OCI-LY3 (cell line): ENCODE measurements around the gene AFDN.

Experiments used
- EZH2phosphoT487 ChIP-seq: fragments of 200-600 bp; shearing (Covaris generic); IDR thresholded peaks from 2 replicates; pipeline ENCODE4 v1.6.1; 2018; ENCODE audit warnings: antibody characterized with exemption, mixed run types, low read depth
- TF ChIP-seq, protein P1 (sequence below): fragments of 200-600, 300-600 bp; sonication (generic); IDR thresholded peaks from 2 replicates; pipeline ENCODE4 v1.5.1; 2014; ENCODE audit warnings: antibody characterized with exemption, low read length, low read depth

DNA sequence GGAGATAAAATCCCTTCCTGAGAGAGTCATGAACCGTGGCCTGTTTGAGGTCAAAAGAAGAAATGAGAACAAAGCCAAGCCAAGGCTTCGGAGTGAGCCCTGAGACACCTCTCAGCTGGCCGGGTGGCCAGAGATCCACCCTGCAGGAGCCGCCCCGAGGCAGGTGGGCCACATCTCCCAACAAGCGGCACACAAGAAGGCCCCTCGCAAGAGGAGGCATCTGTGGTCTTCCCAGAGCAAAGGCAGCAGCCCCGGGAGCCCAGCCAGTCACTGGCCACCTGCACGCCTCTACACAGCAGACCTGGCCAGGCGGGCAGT, 30.9 kb upstream of the AFDN start:
- TF ChIP-seq, protein P1, sequence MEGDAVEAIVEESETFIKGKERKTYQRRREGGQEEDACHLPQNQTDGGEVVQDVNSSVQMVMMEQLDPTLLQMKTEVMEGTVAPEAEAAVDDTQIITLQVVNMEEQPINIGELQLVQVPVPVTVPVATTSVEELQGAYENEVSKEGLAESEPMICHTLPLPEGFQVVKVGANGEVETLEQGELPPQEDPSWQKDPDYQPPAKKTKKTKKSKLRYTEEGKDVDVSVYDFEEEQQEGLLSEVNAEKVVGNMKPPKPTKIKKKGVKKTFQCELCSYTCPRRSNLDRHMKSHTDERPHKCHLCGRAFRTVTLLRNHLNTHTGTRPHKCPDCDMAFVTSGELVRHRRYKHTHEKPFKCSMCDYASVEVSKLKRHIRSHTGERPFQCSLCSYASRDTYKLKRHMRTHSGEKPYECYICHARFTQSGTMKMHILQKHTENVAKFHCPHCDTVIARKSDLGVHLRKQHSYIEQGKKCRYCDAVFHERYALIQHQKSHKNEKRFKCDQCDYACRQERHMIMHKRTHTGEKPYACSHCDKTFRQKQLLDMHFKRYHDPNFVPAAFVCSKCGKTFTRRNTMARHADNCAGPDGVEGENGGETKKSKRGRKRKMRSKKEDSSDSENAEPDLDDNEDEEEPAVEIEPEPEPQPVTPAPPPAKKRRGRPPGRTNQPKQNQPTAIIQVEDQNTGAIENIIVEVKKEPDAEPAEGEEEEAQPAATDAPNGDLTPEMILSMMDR: no peak
- TF ChIP-seq EZH2phosphoT487: no peak
